Hematopoietic multipotent progenitor cell treated with erythropoietin and hydrocortisone succinate and interleukin-3 and kit ligand, for 8 days (in vitro differentiated cells): Measurements from ENCODE around the gene POC1A.

Experiments
- DNase-seq: peaks from one replicate; pipeline ENCODE4 v3.0.0-alpha.2; 2015

Gene POC1A

DNA sequence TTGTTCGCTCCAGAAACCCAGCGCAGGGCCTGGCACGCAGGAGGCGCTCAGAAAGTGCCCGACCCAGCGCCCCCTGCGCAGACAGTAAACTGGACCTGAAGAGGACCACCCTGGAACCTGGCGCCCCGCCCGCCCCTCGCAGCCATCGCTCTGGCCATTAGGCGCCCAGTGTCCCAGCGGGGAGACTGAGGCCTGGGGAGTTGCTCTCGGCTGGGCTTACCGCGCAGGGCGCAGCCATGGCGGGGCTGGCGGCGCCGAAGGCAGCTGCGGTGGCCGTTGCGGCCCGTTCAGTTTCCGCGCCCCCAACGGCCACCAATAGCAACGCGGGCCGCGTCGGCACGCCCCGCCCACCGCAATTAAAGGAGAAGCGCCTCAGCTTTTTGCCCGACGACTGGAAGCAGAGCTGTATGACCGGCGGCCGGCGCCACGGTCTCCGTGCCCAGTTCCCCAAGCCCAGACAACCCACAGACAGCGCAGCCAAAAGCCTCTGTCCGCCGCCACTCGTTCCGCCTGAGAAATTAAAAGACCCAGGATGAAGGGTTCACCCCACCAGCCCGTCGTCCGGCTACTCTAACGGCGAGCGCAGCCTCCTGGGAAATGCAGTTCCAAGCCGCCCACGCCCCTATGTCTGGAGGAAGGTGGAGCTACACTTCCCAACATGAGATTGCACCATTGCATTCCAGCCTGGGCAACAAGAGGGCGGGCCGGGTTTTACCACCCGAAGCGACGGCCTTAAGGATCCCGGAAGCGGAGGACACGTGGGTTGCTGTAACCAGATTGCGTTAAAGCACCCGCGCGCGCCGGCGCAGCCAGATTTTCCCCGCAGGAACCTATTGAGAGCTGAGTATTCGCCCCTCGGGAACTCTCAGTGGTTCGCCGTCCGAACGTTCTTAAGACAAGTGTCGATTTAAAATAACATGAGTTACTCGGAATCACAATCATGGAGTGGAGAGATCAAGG is at the start of gene POC1A:
TSS of gene POC1A (minus strand) at position 289 of the 960 bp plus-strand sequence. CDS start at position 238, 51 bp downstream.
- peak; percentile 98 for DNase-seq

DNA sequence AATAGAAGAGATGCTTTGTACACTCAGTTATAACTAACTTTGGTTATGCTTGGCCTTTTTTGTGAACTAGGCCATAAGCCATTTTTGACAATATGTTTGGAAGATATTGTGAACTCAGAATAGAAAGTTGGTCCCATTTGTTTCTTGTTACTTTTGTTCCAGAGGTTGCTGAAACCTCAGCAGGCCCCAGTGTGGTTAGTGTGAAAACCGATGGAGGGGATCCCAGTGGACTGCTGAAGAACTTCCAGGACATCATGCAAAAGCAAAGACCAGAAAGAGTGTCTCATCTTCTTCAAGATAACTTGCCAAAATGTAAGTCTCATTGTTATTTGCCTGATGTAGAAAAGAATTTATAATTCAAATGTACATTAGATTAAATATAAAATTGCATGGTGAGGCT is 49.5 kb upstream of the POC1A start:
- DNase-seq: no peak

- DNase-seq: no peak
These were observed 48.3 kb upstream of the POC1A start for GRCh38 chr3:52202384-52203077.

- DNase-seq: no peak
These were observed 46.9 kb upstream of the POC1A start for GRCh38 chr3:52200981-52201679.

GRCh38 chr3:52198643-52199608 is 44.7 kb upstream of the POC1A start:
- no peak for DNase-seq

- DNase-seq: peak; percentile 92
These were observed 43.8 kb upstream of the POC1A start, which contains the start of gene ALAS1 for GRCh38 chr3:52197842-52198625. ALAS1 (plus strand) TSS chr3:52198160; CDS start chr3:52199242, 1,082 bp downstream.

DNA sequence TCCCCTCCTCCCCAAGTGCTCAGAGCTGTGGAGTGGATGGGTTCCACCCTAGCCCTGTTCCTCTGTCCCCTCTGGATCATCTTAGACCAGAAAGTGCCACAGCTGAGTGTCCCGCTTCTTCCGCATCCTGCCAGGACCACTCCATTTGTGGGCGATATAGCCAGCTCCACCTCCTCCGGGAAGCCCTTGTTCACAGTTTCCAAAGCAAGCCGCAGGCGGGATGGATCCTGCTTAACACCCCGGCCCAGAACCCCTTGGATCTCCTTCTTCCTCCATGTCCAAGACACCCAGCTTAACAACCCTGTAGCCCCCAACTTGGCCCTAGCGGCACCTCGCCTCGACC is 43.2 kb upstream of the POC1A start:
- DNase-seq: no peak

DNA sequence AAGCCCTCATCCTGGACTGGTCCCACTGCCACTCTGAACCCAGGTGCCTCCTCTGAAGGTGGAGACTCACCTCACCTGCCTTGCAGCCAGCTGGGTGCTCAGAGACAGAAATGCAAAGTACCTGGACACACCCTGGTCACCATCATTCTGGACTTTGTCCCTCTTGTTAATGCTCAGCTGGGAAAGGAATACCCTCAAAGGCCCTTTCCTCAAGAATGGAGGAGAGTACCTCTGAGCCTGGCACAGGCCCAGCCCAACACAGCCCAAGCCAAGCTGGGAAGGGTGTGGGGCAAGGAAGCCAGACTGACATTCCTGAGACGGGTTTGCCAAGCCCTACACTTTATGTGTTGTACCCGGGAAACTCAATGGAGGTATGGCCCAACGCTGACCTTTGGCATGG is 42.8 kb upstream of the POC1A start:
- no peak for DNase-seq

- no peak for DNase-seq
These were observed 41.7 kb upstream of the POC1A start for GRCh38 chr3:52195823-52196331.

DNA sequence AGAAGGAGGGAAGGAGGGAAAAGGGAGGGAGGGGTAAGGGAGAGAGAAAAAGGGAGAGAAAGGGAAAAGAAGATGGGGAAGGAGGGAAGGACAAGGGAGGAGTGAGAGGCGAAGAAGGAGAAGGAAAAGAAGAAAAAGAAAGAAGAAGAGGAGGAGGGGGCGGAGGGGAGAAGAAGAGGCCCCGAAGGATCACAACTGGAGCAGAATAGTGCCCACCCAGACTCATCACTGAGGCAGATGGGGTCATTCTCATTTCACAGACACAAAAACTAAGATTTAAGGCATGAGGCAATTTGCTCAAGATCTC is 41.0 kb upstream of the POC1A start:
- DNase-seq: no peak

- no peak for DNase-seq
These were observed 40.5 kb upstream of the POC1A start for GRCh38 chr3:52194485-52195290.

DNA sequence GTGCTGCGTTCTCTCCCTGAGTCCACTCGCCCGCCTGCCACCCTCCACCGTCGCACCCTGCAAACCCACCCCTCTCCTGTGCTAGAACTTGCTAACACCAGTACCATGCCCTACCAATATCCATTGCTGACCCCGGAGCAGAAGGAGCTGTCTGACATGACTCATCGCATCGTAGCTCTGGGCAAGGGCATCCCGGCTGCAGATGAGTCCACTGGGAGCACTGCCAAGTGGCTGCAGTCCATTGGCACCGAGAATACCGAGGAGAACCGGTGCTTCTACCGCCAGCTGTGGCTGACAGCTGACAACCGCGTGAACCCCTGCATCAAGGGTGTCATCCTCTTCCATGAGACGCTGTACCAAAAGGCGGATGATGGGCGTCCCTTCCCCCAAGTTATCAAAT is 38.8 kb upstream of the POC1A start:
- DNase-seq: no peak

- DNase-seq: no peak
These were observed 37.4 kb upstream of the POC1A start for GRCh38 chr3:52191663-52192062.

- no peak for DNase-seq
These were observed 36.3 kb upstream of the POC1A start for GRCh38 chr3:52190294-52191074.

- DNase-seq: peak; percentile 31
These were observed 34.3 kb upstream of the POC1A start for GRCh38 chr3:52188556-52188955.

DNA sequence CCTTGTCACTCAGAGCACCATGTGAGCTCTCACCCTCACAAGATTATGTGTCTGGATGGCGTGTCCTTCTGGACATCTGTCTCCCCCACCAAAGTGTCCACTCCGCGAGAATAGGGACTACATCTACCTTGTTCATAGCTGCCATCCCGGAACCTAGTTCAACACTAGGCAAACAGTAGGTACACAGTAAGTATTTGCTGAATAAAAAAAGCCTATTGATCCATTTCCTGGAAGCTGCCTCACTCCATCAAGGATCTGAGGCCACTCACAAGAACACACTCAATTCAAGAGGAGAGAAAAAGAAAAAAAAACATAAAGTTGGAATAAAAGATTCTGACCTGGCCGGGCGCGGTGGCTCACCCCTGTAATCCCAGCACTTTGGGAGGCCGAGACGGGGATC is 32.5 kb upstream of the POC1A start:
- no peak for DNase-seq

GRCh38 chr3:52185837-52186236 is 31.6 kb upstream of the POC1A start:
- DNase-seq: no peak

DNA sequence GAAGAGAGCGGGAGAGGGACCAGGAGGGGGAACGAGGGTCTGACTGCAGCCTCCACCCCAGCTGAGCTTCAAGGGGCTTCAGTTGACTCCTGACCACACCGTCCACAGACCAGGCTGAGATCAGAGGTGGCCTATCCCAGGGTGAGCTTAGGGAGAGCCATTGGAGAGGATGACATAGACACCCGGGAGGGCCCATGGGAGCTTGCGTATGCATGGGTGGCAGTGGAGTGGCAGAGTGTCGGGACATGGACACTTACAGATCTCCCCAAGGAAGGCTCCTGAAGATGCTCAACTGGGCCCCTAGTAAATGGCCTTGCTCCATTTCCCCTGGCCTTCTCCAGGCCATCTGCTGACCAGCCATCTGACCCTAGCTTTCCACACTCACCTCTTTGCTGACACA is 31.1 kb upstream of the POC1A start:
- no peak for DNase-seq

GRCh38 chr3:52184690-52185089 is 30.5 kb upstream of the POC1A start:
- no peak for DNase-seq
